GM19035 (cell line): ENCODE data around the gene SPART.
A peak's percentile ranks its signal among the peaks of the same experiment; 100 is the strongest.
"Not testable (repeated sequence)": the region's sequence is repeated elsewhere in the genome, so short reads cannot be mapped to it uniquely, and the experiment has no call there.

Experiments
- ATAC-seq: cut with Tn5 transposase; IDR thresholded peaks from one replicate; pipeline ENCODE4 v1.9.1; 2021; ENCODE audit not compliant: unreplicated experiment

Gene SPART

DNA sequence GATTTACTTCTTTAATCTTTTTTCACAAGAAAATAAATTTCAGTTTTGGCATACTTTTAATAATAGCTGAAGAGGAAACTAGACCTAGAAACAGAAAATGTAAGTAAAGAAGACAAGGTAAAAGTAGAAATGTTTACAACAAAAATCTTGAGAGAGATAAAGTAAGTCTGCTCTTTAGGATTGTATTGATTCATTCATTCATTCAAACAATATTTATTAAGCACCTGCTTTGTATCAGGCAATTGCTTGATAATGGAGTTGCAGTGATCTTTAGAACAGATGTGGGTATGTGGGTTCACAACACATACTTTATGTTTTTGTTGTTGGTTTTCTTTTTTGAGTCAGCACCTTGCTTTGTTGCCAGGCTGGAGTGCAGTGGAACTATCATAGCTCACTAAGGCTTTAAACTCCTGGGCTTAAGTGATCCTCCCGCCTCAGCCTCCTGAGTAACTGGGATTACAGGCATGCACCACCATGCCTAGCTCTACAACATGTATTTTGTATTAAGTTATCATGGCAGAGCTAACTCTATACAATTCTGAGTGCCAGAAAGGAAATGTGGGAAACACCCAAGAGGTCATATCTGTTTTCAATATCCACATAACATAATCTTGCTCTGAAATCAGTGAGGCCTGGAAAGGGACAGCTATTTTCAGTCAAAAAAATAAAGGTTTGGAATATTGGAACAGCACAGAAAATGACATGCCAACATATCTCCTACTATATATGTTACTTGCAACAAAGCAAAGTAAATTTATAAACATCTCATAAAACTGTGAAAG lies 8.8 kb upstream of the SPART start:
- ATAC-seq: no peak

DNA sequence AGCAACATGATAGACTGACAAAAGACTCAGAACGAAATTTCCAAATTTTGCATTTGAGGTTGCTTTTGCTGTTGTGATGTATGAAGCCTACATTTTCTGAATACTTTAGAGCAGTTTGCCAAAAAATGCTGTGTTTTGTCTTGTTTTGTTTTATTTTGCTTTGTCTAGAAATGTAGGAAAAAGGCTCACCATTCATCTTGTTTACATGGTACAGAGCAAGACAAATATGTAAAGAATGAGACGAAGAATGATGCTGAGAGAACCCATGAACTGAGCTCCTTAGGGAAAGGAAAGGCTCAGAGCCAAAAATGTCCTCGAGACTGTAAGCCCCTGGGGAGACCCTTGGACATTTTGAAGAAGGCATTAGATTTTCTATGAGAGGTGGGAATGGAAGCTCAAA lies 6.8 kb upstream of the SPART start:
- ATAC-seq: no peak

DNA sequence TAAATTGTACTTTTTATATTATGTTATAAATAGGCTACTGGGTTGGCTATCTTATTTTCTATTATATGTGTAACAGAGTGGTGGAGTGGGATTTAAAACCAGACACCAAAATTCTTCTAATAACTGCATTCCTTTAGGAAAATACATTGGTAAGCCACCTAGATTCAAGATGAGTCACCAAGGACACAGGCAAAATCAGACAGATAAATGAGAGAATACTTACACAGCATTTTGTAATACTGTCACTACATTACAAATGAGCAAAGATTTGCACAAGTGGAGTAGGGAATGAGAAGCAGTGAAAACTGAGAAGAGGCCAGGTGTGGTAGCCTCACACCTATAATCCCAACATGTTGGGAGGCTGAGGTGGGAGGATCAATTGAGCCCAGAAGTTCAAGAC lies 6.2 kb upstream of the SPART start:
- ATAC-seq: no peak

DNA sequence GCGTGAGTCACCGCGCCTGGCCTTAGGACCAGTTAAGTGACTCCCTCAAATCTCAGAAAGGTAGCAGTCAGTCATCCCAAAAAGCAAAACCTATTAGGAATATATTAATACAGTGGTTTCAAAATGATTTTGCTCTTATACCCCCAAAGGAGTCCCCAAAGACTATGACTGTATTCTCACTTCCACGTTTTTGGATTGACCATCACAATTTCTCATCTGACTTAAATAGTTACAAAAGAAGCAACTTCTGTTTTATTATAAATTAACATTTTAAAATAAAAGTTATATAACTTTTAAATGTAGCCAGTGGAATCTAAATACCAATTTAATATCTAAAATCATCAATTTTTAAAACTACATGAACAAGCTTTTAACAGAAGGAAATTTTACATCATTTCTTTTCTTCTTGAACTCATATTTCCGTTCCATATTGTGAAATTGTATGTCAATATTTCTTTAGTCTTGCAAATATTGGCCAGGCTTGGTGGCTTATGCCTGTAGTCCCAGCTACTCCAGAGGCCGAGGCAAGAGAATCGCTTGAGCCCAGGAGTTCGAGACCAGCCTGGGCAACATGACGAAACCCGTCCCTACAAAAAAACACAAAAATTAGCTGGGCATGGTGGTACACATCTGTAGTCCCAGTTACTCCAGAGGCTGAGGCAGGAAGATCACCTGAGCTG lies 1.5 kb upstream of the SPART start:
- no peak for ATAC-seq

DNA sequence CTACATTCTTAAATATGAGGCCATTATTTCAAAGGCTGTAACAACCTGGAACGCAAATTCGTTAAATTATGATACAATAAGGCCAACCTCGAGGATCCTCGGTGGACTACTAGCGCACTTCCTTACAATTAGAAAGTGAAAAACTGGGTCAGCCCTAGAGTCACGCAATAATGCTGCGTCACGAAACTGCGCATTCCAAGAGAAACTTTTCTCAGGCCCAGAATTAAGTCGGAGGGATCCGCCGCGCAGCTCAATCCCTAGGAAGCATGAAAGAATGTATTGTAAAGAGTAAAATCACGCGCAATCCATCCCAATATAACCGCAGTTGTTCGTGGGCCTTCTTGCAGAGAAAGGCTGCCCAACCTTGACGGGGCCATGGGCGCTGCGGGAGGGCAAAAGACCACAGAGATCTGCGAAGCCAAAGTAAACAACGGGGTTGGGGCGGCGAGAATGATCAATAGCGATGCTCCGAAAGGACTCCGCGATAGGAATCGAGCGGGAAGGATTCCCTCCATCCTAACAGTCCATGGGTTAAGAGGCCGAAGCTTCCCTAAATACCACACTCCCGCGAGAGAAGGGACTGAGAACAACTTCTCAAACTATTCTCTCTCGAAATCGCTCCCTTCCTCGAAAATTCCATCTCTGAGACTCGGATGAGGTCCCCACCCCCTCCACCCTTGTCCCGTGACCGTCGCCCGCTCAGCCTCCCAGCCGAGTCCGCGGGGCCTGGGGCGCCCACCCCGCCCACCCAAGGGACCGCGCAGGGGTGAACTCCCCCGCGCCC lies 564 bp downstream of the SPART start:
- ATAC-seq: peak; percentile 32

DNA sequence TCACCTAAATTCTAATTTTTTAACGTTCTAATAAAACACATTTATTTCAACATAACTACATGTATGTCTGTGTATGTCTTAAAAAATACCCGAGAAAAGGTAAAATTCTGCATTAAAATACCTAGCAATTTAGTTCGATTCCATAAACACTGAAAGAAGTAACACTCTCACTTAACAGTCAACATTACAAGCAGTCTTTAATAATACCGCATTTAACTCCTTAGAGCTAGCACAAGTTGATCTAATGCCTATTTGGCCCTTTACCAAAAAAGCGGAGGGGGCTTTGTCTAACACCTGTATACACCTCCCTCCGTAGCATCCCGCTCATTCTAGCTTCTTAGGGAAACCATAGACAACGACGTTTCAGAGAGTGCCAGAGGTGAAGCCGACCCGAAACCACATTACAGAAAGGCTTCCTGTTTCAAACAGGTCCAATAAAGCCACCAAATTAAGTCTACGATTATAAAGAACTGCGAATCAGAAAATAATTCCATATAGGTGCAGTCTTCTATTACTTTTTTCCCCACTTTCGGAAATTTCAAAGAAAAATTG lies 1.2 kb downstream of the SPART start:
- ATAC-seq: no peak

DNA sequence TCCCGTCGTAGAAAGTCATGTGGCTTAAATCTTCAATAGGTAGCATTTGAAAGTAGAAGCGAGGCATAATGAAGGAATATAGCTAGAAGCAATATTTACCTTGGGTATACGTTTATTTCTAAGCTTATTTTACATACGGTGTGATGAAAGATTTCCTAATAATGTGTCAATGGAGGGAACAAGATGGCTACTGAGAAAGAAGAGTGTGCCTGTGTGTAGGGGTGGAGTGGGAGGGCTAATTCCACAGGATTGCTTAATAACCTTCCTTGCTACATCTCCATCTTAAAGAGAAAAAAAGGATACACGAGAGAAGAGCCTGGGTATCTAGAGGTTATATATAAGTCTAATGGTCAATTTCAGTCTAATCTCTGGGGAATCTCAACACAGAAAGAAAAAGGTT lies 2.0 kb downstream of the SPART start:
- no peak for ATAC-seq

DNA sequence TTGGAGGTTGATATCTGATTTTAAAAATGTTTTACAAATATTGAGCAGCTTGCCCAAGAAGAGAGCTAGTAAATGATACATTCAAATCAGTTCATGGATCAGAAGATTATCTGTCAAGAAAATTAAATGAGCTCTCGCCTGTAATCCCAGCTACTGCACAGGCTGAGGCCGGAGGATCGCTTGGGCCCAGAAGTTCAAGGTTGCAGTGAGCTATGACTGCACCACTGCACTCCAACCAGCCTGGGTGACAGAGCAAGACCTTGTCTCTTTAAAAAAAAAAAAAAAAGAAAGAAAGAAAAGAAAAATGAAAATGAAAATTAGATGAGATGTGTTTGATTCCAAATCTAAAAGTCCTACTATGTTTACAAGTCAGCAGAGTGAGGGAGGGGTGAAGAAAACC lies 2.4 kb downstream of the SPART start:
- no peak for ATAC-seq

DNA sequence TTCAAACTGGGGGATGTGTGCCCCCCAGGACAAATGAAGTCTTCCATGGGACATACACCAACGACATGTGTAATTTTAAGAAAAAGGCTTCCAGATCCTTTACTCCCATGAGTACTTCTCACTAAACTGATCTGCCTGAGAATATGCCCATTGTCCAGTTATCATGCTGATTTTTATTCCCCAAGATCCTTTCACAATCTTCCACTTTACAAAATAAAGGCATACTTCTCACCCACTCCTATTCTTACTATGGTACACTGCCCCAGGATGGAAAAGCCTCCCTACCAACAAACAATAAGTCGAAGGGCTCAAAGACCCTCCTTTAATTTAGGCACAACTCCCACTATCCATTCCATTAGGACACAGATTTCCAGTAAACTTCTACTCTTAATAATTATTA lies 3.5 kb downstream of the SPART start:
- no peak for ATAC-seq

DNA sequence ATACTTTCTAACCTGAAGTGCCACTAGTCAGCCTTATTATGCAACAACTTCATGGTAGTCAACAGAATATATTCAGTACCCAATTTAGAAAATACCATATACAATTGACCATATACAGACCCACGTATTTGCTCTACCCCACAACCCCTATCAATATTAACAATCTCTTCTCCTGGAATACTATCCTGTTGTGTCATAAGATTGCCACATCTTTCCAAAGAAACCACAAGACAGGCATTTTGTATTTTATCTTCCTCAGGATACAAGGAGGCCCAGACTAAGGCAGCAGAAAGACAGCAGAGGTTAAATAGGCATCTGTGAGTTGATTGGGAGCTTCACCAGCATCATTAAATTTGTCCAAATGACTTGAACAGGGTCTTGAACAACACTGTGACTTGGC lies 4.5 kb downstream of the SPART start:
- no peak for ATAC-seq

DNA sequence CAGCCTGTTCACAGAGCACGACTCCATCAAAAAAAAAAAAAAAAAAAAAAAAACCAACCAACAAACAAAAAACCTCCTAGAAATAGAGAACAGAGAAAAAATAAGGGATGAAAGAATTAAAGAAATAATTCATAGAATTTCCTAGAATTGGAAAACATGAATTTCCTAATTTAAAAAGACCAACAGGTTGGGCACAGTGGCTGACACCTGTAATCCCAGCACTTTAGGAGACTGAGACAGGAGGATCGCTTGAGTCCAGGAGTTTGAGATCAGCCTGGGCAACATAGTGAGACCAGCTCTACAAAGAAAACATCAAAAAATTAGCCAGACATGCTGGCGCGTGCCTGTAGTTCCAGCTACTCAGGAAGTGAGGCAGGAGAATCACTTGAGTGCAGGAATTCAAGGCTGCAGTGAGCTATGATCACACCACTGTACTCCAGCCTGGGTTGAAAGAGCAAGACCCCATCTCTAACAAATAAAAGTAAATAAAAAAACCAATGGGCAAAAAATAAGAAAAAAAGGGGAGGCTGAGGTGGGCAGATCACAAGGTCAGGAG lies 6.5 kb downstream of the SPART start:
- no peak for ATAC-seq

DNA sequence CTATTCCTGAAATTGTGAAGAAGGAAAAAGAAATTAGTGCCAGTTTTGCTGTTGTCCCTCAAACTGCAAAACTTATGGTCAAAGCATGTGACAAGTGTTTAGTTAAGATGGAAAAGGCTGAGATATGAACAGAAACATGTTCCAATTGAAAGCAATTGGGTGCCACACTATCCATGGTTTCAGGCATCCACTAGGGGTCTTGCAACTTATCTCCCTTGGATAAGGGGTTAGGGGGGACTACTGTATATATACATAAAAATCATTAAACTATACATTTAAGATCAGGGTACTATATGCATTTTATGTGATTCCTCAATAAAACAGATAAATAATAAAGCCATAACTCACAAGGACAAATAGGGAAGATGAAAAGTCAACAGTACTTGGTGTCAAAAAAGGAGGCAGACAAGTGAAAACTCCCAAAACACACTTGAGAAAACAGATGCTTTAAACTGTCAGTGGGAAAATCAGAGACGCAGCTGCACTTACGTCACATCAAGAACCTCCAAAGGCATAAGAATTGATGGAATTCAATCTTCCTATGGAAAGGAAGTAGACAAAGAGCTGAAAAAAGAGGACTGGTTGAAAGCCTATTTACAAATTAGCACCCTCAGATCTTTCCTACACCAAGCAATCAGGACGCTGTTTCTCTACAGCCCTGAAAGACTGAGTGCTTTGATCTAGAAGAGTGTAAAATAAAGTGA lies 8.1 kb downstream of the SPART start:
- no peak for ATAC-seq

DNA sequence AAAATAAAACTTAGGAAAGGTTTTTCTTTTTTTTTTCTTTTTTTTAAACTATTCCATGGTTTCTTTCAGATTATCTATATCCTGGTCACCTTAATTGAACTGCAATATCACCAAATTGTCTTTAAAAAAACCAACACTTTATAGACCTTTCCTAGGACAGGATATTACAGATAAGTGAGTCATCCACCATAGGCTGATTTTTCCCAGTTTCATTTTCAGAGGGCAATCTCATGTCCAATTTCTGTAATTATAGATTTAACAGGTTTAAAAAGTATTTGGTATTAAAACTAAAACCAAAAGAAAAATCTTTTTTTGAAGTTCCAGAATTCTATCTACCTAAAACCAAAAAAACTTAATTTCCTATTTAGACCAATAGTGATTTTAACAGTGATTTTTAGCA lies 13.2 kb downstream of the SPART start:
- no peak for ATAC-seq

DNA sequence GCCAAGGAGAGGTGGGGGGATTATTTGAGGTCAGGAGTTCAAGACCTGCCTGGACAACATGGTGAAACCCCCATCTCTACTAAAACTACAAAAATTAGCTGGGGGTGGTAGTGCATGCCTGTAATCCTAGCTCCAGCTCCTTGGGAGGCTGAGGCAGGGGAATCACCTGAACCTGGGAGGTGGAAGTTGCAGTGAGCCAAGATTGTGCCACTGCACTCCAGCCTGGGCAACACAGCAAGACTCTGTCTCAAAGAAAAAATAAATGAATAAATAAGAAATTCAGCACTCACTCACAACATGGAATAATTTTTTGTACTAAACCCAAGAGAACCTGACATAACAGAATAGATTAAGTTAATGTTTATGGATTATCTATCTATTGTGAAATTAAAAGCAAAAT lies 13.9 kb downstream of the SPART start:
- ATAC-seq: not testable (repeated sequence)

DNA sequence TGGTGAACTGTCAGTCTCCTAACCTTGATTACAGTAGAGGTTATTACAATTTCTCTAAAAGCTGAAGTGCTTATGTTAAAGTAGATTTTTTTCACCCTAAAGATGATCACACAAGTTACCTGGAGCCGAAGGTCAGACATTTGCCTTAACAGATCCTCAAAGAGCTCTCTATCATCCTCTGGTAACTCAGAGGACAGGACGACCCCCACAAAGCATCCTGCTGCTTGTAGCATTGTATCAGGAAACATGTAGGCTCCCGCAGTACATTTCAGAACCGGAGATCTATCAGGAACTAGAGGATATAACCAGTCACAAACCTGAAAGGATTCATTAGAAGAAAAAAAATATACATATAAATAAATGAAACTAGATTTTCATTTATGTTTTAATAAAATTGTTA lies 14.9 kb downstream of the SPART start:
- no peak for ATAC-seq

DNA sequence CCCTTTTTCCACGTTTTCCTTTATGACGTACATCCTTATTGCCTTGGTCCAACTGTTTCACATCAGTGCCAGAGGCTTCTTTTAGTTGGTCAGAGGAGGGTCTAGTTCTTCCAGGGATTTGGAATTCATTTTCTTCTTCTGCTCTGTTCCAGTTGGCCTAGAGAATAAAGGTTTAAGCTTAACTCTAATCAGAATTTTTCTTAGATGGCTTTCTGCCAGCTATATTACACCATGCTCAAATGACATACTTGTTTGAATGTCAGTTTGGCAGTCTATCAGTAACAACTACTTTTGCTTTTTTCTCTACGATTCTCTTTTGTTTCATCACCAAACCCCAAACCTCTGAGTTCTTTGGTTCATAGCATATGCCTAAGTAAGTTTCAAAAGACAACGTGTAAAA lies 16.8 kb downstream of the SPART start:
- ATAC-seq: no peak

DNA sequence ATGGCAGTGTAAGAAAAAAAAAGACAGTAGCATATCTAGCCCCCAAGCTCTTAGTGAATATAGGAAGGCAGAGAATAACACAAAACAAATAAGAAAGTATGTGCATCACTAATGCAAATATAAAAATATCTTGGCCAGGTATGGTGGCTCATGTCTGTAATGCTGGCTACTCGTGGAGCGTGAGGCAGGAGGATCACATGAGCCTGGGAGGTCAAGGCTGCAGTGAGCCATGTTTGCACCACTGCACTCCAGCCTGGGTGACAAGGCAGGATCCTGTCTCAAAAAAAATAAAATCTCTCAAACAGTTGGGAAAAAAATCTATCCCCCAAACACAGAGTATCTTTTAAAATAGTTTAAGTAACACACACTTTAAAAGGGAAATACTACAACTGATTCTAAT lies 17.4 kb downstream of the SPART start:
- ATAC-seq: no peak

DNA sequence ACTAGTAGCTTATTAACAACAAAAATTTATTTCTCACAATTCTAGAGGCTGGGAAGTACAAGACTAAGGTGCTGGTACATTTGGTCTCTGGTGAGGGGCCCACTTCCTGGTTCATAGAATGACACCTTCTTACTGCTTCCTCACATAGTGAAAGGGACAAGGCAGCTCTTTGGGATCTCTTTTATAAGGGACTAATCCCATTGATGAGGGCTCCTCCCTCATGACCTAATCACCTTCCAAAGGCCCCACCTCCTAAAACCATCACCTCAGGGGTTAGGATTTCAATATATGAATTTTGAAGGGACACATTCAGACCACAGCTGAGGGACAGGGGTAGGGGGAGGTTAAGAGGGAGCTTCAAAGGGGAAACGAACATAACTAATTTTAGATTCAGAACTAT lies 20.3 kb downstream of the SPART start:
- no peak for ATAC-seq

DNA sequence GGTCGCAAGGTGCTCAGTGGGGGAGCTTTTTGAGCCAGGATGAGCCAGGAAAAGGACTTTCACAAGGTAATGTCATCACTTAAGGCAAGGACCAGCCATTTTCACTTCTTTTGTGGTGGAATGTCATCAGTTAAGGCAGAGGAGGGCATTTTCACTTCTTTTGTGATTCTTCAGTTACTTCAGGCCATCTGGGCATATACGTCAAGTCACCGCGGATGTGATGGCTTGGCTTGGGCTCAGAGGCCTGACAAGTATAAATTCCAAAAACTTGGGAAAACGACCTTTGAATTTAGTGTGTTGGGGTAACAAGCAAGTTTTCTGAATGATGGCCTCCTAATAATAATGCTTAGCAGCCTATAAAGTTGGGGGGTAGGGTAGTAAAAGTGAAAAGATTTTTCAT lies 21.3 kb downstream of the SPART start:
- ATAC-seq: not testable (repeated sequence)

DNA sequence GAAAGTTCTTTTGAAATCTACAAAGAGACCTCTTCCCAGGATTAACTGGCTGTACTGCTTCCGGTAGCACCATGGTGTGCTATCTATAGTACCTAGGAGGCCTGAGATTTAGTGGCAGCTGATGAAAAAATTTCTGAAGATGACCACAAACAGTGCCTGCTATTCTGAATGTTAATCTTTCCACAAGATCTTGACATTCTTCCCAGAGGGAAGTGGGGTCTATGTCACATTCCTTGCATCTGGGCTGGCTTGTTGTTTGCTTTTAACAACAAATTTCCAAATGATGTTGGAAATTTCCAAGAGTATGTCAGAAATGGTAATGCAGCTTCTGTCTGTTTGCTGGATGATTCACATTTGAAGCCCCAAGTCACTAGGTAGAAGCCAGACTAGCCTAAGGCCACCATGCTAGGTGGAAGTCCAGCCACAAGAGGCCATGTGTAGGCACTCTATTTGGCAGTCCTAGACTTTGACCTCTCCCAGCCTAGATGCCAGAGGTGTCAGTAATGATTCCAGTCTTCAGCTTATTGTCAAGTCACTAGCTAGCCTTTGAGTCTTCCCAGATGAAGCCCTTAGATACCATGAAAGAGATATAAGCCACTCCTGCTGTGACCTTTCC lies 22.1 kb downstream of the SPART start:
- no peak for ATAC-seq
